Peyer's patch (tissue), 4 donors: ENCODE data around the gene TADA2A.

Experiments used
- POLR2A ChIP-seq, 2 donors: fragments of 450-650 bp; IDR thresholded peaks; one replicate each; pipeline ENCODE4 v1.5.1; 2017; ENCODE audit warnings: antibody characterized with exemption in 2 of 2, mild to moderate bottlenecking in 2 of 2, moderate library complexity in 2 of 2
- TF ChIP-seq, protein P1 (sequence below), 6 experiments: fragments of 450-650 bp in 4 of 6; fragments of 200-600 bp in 2 of 6; sonication (generic) in 1 of 6; IDR thresholded peaks; one replicate each; pipeline ENCODE4 v1.5.1; 2017 to 2019; ENCODE audit warnings: antibody characterized with exemption in 6 of 6, mild to moderate bottlenecking in 3 of 6, moderate library complexity in 1 of 6

DNA sequence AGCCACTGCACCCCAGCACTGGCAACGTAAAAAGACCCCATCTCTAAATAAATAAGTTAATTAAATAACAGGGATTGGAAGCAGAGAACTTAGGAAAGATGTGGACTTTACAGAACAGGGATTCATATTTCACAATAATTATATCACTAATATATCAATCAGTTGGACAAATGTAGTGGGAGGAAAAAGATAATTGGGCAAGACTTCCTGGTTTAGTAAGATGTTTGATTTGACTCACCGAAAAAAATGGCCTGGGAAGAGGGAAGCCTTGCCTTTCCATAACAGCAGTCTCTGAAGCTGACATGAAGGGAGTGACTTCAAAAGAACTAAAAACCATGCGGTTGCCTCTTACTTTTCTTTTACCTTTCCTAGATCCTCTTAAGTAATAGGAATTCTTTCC, 46.1 kb upstream of the TADA2A start:
- TF ChIP-seq, protein P1, sequence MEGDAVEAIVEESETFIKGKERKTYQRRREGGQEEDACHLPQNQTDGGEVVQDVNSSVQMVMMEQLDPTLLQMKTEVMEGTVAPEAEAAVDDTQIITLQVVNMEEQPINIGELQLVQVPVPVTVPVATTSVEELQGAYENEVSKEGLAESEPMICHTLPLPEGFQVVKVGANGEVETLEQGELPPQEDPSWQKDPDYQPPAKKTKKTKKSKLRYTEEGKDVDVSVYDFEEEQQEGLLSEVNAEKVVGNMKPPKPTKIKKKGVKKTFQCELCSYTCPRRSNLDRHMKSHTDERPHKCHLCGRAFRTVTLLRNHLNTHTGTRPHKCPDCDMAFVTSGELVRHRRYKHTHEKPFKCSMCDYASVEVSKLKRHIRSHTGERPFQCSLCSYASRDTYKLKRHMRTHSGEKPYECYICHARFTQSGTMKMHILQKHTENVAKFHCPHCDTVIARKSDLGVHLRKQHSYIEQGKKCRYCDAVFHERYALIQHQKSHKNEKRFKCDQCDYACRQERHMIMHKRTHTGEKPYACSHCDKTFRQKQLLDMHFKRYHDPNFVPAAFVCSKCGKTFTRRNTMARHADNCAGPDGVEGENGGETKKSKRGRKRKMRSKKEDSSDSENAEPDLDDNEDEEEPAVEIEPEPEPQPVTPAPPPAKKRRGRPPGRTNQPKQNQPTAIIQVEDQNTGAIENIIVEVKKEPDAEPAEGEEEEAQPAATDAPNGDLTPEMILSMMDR (IDR thresholded peaks at IDR 0.05) = no peak
- TF ChIP-seq POLR2A (IDR thresholded peaks at IDR 0.05) = no peak
